IPS-18c (cell line): Measurements from ENCODE around the gene TXNIP.

Experiments used
- H3K4me3 ChIP-seq: 2 replicates; pipeline ENCODE4 v1.7.0; 2013; ENCODE audit warnings: low read depth, mild to moderate bottlenecking, low read length, moderate library complexity; ENCODE audit not compliant: insufficient read depth
- H3K9me3 ChIP-seq: one replicate; pipeline ENCODE4 v1.6.1; 2013; ENCODE audit warnings: mild to moderate bottlenecking, low read length, moderate library complexity; ENCODE audit not compliant: control insufficient read depth, insufficient read depth

Gene TXNIP

DNA sequence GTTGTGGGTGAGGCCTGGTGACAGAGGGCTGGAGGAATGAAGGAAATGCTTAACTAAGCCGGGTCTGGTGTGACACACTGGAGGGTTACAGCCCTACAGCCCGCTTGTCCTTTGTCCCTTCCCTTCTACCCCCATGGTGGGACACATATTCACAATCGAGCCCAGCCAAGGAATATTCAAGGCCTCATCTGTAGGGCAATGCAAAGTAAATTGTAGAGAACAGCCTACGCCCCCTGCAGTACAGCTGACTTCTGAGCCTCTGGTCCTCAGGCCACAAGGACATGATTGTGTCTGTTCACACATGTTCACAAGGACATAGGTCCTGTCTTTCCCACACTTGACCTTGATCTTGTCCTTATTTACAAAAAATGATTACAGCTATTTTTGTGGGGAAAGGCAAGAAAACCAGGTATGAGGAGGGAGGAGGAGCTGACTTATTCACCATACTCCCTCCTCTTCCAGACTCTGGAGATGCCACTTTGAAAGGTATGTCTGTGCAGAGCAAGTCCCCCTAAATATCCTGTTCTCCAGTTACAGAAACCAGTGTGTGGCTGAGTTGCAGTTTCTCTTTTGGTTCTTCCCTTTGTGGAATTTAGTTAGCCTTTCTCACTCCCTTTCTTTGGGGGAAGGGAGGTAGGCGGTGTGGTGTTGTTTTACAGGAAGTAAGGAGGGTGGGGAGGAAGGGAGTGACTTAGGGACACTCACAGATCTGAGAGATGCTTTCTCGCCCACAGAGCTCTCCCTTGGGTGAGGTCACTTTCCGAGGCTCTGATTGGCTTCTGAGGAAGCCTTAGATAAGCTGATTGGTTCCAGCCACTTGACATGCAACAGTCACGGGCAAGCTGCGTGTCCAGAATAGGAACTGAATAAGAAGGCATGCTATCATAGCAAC is 17.3 kb downstream of the TXNIP start:
- H3K4me3 ChIP-seq, result peak overlapping the region; percentile 20
- H3K9me3 ChIP-seq, result peaks cover 2% of the 10 kb centered on the region

- no peak overlapping the region; the same call in 1 of the 2 replicates for H3K4me3 ChIP-seq
- H3K9me3 ChIP-seq, result peaks cover 2% of the 10 kb centered on the region
Observed at GRCh38 chr1:145978471-145978853, 17.9 kb downstream of the TXNIP start.

- Histone ChIP-seq H3K9me3 (peaks cover 2% of the 10 kb centered on the region), H3K4me3 (no peak overlapping the region)
Observed at GRCh38 chr1:145977486-145978470, 18.6 kb downstream of the TXNIP start.

- H3K4me3 ChIP-seq, result no peak overlapping the region
- peaks cover 2% of the 10 kb centered on the region for H3K9me3 ChIP-seq
Observed at GRCh38 chr1:145977016-145977415, 19.4 kb downstream of the TXNIP start.

- Histone ChIP-seq H3K9me3 (no peaks in the 10 kb centered on the region), H3K4me3 (no peak overlapping the region)
Observed at GRCh38 chr1:145975216-145975615, 21.2 kb downstream of the TXNIP start.

DNA sequence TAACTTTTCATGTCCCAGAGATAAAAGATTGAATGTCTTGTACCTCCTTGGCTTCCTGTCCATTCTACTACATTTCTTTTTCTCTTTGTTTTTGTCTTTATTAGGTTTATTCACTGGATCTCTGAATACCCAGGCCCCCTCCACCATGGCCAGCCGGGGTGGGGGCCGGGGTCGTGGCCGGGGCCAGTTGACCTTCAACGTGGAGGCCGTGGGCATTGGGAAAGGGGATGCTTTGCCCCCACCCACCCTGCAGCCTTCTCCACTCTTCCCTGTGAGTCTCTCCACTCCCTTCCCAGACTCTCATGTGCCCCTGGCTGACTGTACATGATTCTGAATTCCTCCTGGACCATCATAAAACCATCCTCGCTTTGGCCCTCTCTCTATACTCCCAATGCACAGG is 21.7 kb downstream of the TXNIP start:
- Histone ChIP-seq H3K9me3 (no peaks in the 10 kb centered on the region), H3K4me3 (no peak overlapping the region)

DNA sequence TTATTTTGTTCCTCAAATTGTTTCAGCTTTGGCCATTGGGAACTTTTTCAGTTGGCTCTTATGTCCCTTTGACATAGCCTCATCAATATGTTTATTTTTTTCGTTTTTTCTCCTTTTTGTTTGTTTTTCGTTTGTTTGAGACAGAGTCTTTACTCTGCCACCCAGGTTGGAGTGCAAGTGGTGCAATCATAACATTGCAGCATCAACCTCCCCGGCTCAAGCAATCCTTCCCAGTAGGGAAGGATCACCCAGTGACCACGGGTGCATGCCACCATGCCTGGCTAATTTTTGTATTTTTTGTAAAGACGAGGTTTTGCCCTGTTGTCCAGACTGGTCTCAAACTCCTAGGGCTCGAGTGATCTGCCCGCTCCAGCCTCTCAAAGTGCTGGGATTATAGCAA is 23.8 kb downstream of the TXNIP start:
- H3K4me3 ChIP-seq, result no peak overlapping the region
- no peaks in the 10 kb centered on the region for H3K9me3 ChIP-seq

DNA sequence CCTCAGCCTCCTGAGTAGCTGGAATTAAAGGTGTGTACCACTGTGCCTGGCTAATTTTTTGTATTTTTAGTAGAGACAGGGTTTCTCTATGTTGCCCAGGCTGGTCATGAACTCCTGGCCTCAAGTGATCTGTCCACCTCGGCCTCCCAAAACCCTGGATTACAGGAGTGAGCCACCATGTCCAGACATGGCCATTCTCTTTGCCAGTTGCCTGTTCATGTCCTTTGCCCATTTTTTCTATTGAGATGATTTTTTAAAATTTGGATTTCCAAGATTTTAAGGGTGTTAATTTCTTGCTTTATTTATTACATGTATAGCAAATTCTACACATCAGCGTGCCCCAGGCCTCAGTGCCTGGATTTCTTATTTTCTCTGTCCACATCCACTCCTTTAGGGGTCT is 29.1 kb downstream of the TXNIP start:
- Histone ChIP-seq H3K4me3 (no peak overlapping the region), H3K9me3 (no peaks in the 10 kb centered on the region)

DNA sequence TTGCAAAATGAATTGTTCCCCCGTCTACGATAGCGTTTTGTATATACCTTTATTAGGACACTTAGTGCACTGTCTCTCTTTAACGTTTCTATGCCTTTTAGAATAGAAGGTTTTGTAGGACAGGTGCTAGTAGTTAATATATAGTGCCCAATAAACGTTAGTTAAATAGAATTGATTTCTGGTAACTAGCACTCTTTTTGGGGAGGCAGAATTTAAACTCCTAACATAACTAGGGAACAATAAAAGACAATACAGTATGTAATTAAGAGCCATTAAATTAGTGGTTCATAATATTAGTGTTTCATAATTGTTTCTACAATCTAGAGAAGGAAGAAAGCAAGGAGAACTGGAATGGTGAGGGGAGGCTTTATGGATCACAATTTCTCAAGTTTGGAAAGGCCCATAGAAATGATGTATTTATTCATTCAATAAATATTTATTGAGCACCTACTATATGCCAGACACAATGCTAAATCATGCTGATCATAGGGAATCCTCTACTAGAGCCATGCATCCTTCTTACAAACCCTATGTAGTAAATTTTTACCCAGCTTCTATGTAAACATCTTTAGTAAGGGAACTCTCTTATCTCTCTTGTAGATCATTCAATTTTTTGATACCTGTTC is 31.1 kb downstream of the TXNIP start:
- peak overlapping the region; percentile 71 for H3K4me3 ChIP-seq
- H3K9me3 ChIP-seq, result no peaks in the 10 kb centered on the region

- Histone ChIP-seq H3K4me3 (peak within 1 kb of the TSS; percentile 71), H3K9me3 (no peaks in the 10 kb centered on the region)
Observed at GRCh38 chr1:145964328-145965118, 31.9 kb downstream of the TXNIP start, which contains the start of the genes ANKRD34A and POLR3GL. Gene ANKRD34A, minus strand, starts transcription at chr1:145964575. Its CDS starts 2,816 bp downstream, at chr1:145961759. Gene POLR3GL, plus strand, starts transcription at chr1:145964690. Its CDS starts 10,176 bp downstream, at chr1:145974866.

DNA sequence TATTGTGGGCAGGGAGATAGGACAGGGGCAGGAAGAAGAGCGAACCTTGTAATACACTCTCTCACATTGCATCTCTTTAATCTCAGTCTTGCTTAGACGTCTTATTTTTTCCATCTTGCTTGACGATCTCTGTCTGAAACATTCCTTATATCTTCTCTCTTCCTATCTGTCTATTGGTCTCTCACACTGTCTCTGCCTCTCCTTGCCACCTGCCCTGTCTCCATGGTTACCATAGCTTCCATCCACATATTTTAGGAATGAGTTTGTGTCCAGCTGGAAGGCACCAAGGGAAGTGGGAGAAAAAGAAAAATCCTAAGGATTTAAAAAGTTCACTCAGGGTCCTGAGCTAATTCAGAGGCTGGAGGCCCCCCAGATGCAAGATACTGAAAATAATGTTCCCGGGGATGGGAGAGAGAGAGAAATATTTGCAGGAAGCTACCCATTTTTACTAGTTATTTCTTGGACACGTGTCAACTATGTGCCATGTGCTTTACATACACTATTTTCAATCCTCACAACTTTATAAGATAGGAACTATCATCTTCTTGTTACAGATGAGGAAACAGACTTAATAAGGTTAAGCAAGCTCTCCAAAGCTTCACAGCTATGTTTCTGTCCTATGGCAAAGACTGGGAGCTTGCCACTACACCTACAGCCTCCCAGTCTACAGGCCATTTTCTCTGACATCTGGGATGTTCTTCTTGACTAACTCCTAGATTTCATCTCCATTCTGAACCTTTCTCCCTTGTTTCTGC is 32.9 kb downstream of the TXNIP start:
- Histone ChIP-seq H3K4me3 (peak overlapping the region; percentile 71; the same call in 1 of the 2 replicates), H3K9me3 (no peaks in the 10 kb centered on the region)

DNA sequence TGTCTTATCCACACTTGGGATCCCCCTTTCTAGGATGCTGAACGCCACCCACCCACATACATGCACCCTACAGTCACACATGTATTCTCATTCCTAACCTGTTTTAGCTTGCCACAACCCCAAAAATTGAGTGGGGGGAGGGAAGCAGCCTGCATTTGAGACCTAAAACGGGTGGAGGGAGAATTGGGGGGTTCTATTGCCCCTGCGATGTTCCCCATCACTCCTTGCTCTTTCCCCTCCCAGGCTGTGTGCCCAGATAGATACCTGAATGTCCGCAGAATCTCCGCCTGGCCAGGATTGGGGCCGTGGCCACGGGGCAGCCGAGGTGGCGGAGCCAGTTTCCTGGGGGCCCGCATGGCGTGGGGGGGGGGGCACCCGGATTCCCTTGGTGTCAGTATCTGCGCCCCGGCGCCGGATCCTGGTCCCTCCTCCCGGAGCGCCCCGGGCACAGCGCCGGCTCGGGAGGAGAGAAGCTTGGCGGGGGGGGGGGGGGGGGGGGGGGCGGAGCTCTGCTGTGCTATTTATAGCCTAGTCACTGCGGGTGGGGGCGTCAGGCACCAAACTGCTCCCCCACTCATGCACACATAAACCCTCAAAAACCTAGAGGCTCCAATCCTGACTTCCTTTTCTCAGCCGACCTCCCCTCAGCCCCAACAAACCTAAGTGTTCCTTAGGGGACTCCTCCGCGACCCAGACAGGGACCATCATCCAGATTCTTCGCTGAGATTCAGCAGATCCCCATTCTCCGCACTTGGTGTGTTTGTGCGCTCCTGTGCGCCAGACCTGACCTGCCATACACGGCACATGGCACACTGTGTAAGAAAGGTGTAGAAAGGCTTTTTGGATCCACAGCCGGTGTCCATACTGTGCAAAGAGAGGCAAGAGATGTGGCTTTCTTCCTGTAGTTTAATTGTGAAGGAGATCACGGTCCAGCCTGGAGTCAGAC is 33.9 kb downstream of the TXNIP start:
- no peaks in the 10 kb centered on the region for H3K9me3 ChIP-seq
- H3K4me3 ChIP-seq, result peak overlapping the region; percentile 74

DNA sequence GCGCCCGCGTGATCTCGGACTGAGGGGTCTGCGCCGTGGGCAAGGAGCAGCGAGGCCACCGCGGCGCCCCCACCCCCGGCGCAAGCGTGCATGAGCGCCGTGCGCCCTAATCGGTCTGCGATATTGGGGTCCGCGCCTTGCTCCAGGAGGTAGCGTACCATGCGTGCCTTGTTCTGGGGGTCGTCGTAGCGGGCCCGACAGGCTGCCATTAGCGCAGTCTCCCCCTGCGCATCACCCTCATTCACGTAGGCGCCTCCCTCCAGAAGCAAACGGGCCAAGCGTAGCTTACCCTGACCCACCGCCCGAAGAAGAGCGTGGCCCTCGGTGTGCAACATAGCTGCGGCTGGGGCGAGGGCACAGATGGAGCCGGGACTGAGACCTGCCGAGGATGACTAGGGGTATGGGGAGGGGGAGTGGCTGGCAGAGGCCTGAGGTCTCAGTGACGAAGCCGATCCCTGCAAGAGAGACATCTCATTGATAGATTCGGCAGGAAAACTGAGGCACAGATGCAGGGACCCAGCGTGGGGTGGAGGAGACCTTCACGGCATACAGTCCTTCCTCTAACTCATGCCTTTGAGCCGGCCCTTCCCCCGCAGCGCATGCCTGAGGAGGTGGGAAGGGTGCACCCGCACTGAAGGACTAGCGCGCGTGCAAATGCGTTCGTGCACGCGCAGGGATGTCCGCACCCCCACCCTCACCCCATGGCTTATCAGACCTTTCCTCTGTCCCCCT is 34.8 kb downstream of the TXNIP start:
- Histone ChIP-seq H3K9me3 (no peaks in the 10 kb centered on the region), H3K4me3 (peak overlapping the region; percentile 74)

DNA sequence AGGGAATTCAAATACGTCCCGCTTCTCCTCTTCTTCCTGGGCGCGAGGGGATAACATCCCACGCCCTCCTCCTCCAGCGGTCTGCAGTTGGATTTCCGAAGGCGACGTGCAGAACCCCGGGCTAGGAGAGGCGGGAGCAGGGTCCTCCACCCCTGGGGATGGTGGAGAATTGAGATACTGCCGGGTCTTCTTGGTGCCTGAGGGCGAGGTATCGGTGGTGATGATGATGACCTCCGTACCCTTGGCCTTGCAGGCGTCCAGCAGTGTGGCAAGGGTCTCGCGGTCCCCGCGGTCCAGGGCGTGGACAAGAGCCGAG is 35.3 kb downstream of the TXNIP start:
- H3K9me3 ChIP-seq, result no peaks in the 10 kb centered on the region
- peak overlapping the region; percentile 74 for H3K4me3 ChIP-seq
